Ishikawa (cell line): ENCODE results near the gene S100A8.

Experiments used
- EGR1 ChIP-seq: IDR thresholded peaks from 2 replicates; pipeline ENCODE4 v1.6.1; 2012
- TF ChIP-seq, protein P1 (sequence below): IDR thresholded peaks from 2 replicates; pipeline ENCODE4 v1.6.1; 2012
- TF ChIP-seq, protein P2 (sequence below): IDR thresholded peaks from 2 replicates; pipeline ENCODE4 v1.6.1; 2012

DNA sequence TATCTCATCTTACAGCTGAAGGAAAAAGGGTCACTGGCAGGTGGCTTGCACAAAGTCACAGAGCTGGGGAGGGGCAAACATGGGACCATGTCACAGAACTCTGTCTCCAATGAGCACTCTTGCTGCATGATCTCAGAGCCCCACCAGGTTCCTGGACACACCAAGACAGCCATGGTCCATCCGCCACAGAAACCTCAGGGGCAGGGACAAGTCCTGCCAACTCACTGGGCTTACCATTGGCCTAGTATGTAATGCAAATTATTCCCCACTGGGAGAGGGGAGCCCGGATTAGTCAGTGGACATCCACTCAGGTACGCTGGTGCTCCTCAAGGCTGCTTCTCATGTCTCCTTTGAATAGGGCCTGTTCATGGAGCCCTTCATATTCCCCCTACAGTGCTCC is 39.7 kb upstream of the S100A8 start:
- TF ChIP-seq, protein P1, sequence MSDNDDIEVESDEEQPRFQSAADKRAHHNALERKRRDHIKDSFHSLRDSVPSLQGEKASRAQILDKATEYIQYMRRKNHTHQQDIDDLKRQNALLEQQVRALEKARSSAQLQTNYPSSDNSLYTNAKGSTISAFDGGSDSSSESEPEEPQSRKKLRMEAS, result no peak
- TF ChIP-seq EGR1, result no peak
- TF ChIP-seq, protein P2, sequence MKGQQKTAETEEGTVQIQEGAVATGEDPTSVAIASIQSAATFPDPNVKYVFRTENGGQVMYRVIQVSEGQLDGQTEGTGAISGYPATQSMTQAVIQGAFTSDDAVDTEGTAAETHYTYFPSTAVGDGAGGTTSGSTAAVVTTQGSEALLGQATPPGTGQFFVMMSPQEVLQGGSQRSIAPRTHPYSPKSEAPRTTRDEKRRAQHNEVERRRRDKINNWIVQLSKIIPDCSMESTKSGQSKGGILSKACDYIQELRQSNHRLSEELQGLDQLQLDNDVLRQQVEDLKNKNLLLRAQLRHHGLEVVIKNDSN, result no peak
